ENCODE measurements around the gene PSMB9. TPM values are rescaled to one million over a fixed set of nuclear protein-coding genes. Genes with fewer than 3 reads are reported as not detected.
"Not testable (repeated sequence)": the region's sequence is repeated elsewhere in the genome, so short reads cannot be mapped to it uniquely, and the experiment has no call there.

PSMB9 gene
- 100 to 1,000 TPM; 402 to 473 TPM for total RNA-seq

GRCh38 chr6:32853541-32854375 lies at the start of gene PSMB9, which contains the start of gene TAP1:
Gene PSMB9 (plus strand): TSS chr6:32854192. CDS start chr6:32854230, 38 bp downstream.
Gene TAP1 (minus strand): TSS chr6:32853704. CDS start chr6:32853636, 68 bp downstream.
- H3K4me1 Mint-ChIP-seq, result peaks cover 61% of the 10 kb centered on the region
- H3K27me3 Mint-ChIP-seq, result no peaks in the 10 kb centered on the region
- peak within 1 kb of the TSS; percentile 100 for H3K27ac Mint-ChIP-seq
- H3K9me3 Mint-ChIP-seq (ENCODE audit: low read depth), result no peaks in the 10 kb centered on the region
- ATAC-seq, result peak; percentile 84
- CTCF ChIA-PET, result interaction anchor here (0.8 to 8.0 kb wide), 17 partner anchors 8 to 440 kb away, joined by 3 to 318 read pairs (median 5); partner anchors contain the start of genes BRD2, HLA-DMA, PSMB8 and TAP2
- peak within 1 kb of the TSS; percentile 99 for H3K4me3 Mint-ChIP-seq
- peak; percentile 97 for DNase-seq
- peaks cover 82% of the 10 kb centered on the region for H3K36me3 Mint-ChIP-seq

- CTCF ChIA-PET; H3K4me1 Mint-ChIP-seq; H3K27ac Mint-ChIP-seq; H3K36me3 Mint-ChIP-seq; H3K9me3 Mint-ChIP-seq (ENCODE audit: low read depth); H3K4me3 Mint-ChIP-seq; ATAC-seq; DNase-seq: not testable (repeated sequence)
- peaks cover 57% of the 10 kb centered on the region for H3K27me3 Mint-ChIP-seq
These were observed 48.6 kb upstream of the PSMB9 start for GRCh38 chr6:32805404-32805803.

- Mint-ChIP-seq H3K27ac (no peak overlapping the region), H3K36me3 (no peaks in the 10 kb centered on the region), H3K4me1 (peaks cover 6% of the 10 kb centered on the region), H3K9me3 (ENCODE audit: low read depth) (no peaks in the 10 kb centered on the region), H3K27me3 (peaks cover 42% of the 10 kb centered on the region), H3K4me3 (no peak overlapping the region)
- DNase-seq (peak; percentile 52), ATAC-seq (no peak)
- CTCF ChIA-PET, result interaction anchor here (0.7 kb wide), 1 partner anchor 393 kb away, joined by 4 read pairs; no protein-coding TSS in a partner anchor
These were observed 46.9 kb upstream of the PSMB9 start for GRCh38 chr6:32807020-32807580.

GRCh38 chr6:32809171-32809570 lies 44.8 kb upstream of the PSMB9 start:
- Mint-ChIP-seq H3K27ac (no peak overlapping the region), H3K36me3 (no peaks in the 10 kb centered on the region), H3K9me3 (ENCODE audit: low read depth) (no peaks in the 10 kb centered on the region), H3K27me3 (peaks cover 22% of the 10 kb centered on the region), H3K4me3 (no peak overlapping the region), H3K4me1 (peaks cover 6% of the 10 kb centered on the region)
- DNase-seq (no peak), ATAC-seq (no peak)
- CTCF ChIA-PET, result interaction anchor here (0.9 to 1.7 kb wide), 6 partner anchors 13 to 395 kb away, joined by 3 to 5 read pairs (median 3); partner anchors contain the start of gene TAP2

GRCh38 chr6:32814145-32814544 lies 39.8 kb upstream of the PSMB9 start:
- CTCF ChIA-PET, result interaction anchor here (2.0 kb wide), 1 partner anchor 24 kb away, joined by 6 read pairs; the partner anchor contains the start of gene TAP2
- H3K36me3 Mint-ChIP-seq, result no peaks in the 10 kb centered on the region
- H3K27ac Mint-ChIP-seq, result no peak overlapping the region
- DNase-seq, result no peak
- ATAC-seq, result no peak
- H3K9me3 Mint-ChIP-seq (ENCODE audit: low read depth), result no peaks in the 10 kb centered on the region
- peaks cover 6% of the 10 kb centered on the region for H3K4me1 Mint-ChIP-seq
- no peaks in the 10 kb centered on the region for H3K27me3 Mint-ChIP-seq
- no peak overlapping the region for H3K4me3 Mint-ChIP-seq

- no peaks in the 10 kb centered on the region for H3K9me3 Mint-ChIP-seq (ENCODE audit: low read depth)
- CTCF ChIA-PET, result no interaction called here
These were observed 38.9 kb upstream of the PSMB9 start for GRCh38 chr6:32815115-32815514.

GRCh38 chr6:32815996-32816395 lies 38.0 kb upstream of the PSMB9 start:
- no peak overlapping the region for H3K27ac Mint-ChIP-seq
- CTCF ChIA-PET, result no interaction called here
- ATAC-seq, result no peak
- no peaks in the 10 kb centered on the region for H3K36me3 Mint-ChIP-seq
- H3K4me3 Mint-ChIP-seq, result no peak overlapping the region
- H3K27me3 Mint-ChIP-seq, result no peaks in the 10 kb centered on the region
- H3K9me3 Mint-ChIP-seq (ENCODE audit: low read depth), result no peaks in the 10 kb centered on the region
- DNase-seq, result no peak
- H3K4me1 Mint-ChIP-seq, result peaks cover 6% of the 10 kb centered on the region

More at GRCh38 chr6:32815115-32815514, 38.9 kb upstream of the PSMB9 start:
- no peaks in the 10 kb centered on the region for H3K27me3 Mint-ChIP-seq
- ATAC-seq (no peak), DNase-seq (no peak)
- H3K4me3 Mint-ChIP-seq, result no peak overlapping the region
- H3K27ac Mint-ChIP-seq, result no peak overlapping the region
- no peaks in the 10 kb centered on the region for H3K36me3 Mint-ChIP-seq
- H3K4me1 Mint-ChIP-seq, result peaks cover 6% of the 10 kb centered on the region

GRCh38 chr6:32816746-32817204 lies 37.2 kb upstream of the PSMB9 start, which contains the start of gene HLA-DOB:
Gene HLA-DOB (minus strand): TSS chr6:32817002. CDS start chr6:32816951, 51 bp downstream.
- no peak within 1 kb of the TSS for H3K4me3 Mint-ChIP-seq
- CTCF ChIA-PET, result no interaction called here
- no peaks in the 10 kb centered on the region for H3K9me3 Mint-ChIP-seq (ENCODE audit: low read depth)
- H3K27me3 Mint-ChIP-seq, result no peaks in the 10 kb centered on the region
- ATAC-seq (peak; percentile 60), DNase-seq (no peak)
- H3K27ac Mint-ChIP-seq, result no peak within 1 kb of the TSS
- H3K4me1 Mint-ChIP-seq, result peaks cover 6% of the 10 kb centered on the region
- H3K36me3 Mint-ChIP-seq, result no peaks in the 10 kb centered on the region

GRCh38 chr6:32818867-32819266 lies 35.1 kb upstream of the PSMB9 start:
- CTCF ChIA-PET, result no interaction called here
- no peak for ATAC-seq
- H3K27ac Mint-ChIP-seq, result no peak overlapping the region

GRCh38 chr6:32819729-32820128 lies 34.3 kb upstream of the PSMB9 start:
- CTCF ChIA-PET, result interaction anchor here (1.4 to 2.5 kb wide), 5 partner anchors 19 to 72 kb away, joined by 3 to 14 read pairs (median 6); partner anchors contain the start of gene TAP2
- Mint-ChIP-seq H3K36me3 (no peaks in the 10 kb centered on the region), H3K4me3 (no peak overlapping the region), H3K4me1 (peaks cover 6% of the 10 kb centered on the region), H3K9me3 (ENCODE audit: low read depth) (no peaks in the 10 kb centered on the region), H3K27me3 (no peaks in the 10 kb centered on the region), H3K27ac (no peak overlapping the region)
- ATAC-seq (no peak), DNase-seq (no peak)

More at GRCh38 chr6:32818867-32819266, 35.1 kb upstream of the PSMB9 start:
- no peaks in the 10 kb centered on the region for H3K9me3 Mint-ChIP-seq (ENCODE audit: low read depth)
- no peaks in the 10 kb centered on the region for H3K36me3 Mint-ChIP-seq
- H3K4me3 Mint-ChIP-seq, result no peak overlapping the region
- H3K4me1 Mint-ChIP-seq, result peaks cover 6% of the 10 kb centered on the region
- H3K27me3 Mint-ChIP-seq, result no peaks in the 10 kb centered on the region
- no peak for DNase-seq

- peaks cover 29% of the 10 kb centered on the region for H3K4me1 Mint-ChIP-seq
- peaks cover 34% of the 10 kb centered on the region for H3K36me3 Mint-ChIP-seq
- H3K27me3 Mint-ChIP-seq, result no peaks in the 10 kb centered on the region
- H3K27ac Mint-ChIP-seq, result no peak overlapping the region
- CTCF ChIA-PET, result interaction anchor here (0.9 to 3.7 kb wide), 3 partner anchors 13 to 46 kb away, joined by 4 to 27 read pairs (median 7); partner anchors contain the start of gene TAP2
- DNase-seq (no peak), ATAC-seq (no peak)
- no peaks in the 10 kb centered on the region for H3K9me3 Mint-ChIP-seq (ENCODE audit: low read depth)
- H3K4me3 Mint-ChIP-seq, result no peak overlapping the region
These were observed 28.0 kb upstream of the PSMB9 start for GRCh38 chr6:32825966-32826365.

- ATAC-seq (no peak), DNase-seq (no peak)
- Mint-ChIP-seq H3K9me3 (ENCODE audit: low read depth) (no peaks in the 10 kb centered on the region), H3K4me3 (no peak overlapping the region), H3K27ac (no peak overlapping the region), H3K27me3 (no peaks in the 10 kb centered on the region), H3K36me3 (peaks cover 44% of the 10 kb centered on the region), H3K4me1 (peaks cover 35% of the 10 kb centered on the region)
- CTCF ChIA-PET, result interaction anchor here (1.3 to 3.7 kb wide), 4 partner anchors 11 to 162 kb away, joined by 3 to 27 read pairs (median 14); partner anchors contain the start of gene TAP2
These were observed 27.0 kb upstream of the PSMB9 start for GRCh38 chr6:32827025-32827424.

GRCh38 chr6:32829495-32829894 lies 24.5 kb upstream of the PSMB9 start:
- no peak for ATAC-seq
- H3K4me3 Mint-ChIP-seq, result no peak overlapping the region
- H3K9me3 Mint-ChIP-seq (ENCODE audit: low read depth), result no peaks in the 10 kb centered on the region
- H3K27me3 Mint-ChIP-seq, result no peaks in the 10 kb centered on the region
- peaks cover 65% of the 10 kb centered on the region for H3K36me3 Mint-ChIP-seq
- H3K27ac Mint-ChIP-seq, result no peak overlapping the region
- H3K4me1 Mint-ChIP-seq, result peaks cover 58% of the 10 kb centered on the region
- DNase-seq, result no peak
- CTCF ChIA-PET, result interaction anchor here (1.2 to 3.1 kb wide), 3 partner anchors 8 to 39 kb away, joined by 4 to 20 read pairs (median 8); partner anchors contain the start of gene TAP2

All from activated CD8-positive, alpha-beta memory T cell treated with anti-CD3 and anti-CD28 coated beads, Interleukin-2, amount 10 ng/mL, durations not matched to agents 7 days and 5 days (primary cell).